Epithelial cell of proximal tubule (primary cell): ENCODE measurements around the gene TRPV2. TPM values are rescaled to one million over a fixed set of nuclear protein-coding genes. Genes with fewer than 3 reads are reported as not detected.

ENCODE experiments used
- DNase-seq: peaks from one replicate; pipeline ENCODE4 v3.0.0-alpha.2; 2011; ENCODE audit warnings: low read depth
- H3K4me3 ChIP-seq: 2 replicates; pipeline ENCODE4 v1.5.1; 2011; ENCODE audit warnings: low read depth, mild to moderate bottlenecking, low read length
- total RNA-seq: library from RNA; depleted of rRNA; stranded (reverse); fragments of >200 nt; gene quantifications from 2 replicates; pipeline ENCODE4 v1.2.3, GENCODE V29; 2015
- TF ChIP-seq, protein P1 (sequence below): conservative IDR thresholded peaks from 2 replicates; pipeline ENCODE4 v1.5.1; 2012; ENCODE audit warnings: low read depth, mild to moderate bottlenecking, low read length

Gene TRPV2
- total RNA-seq, 1 donor from 2014 or later = 28.4 TPM

DNA sequence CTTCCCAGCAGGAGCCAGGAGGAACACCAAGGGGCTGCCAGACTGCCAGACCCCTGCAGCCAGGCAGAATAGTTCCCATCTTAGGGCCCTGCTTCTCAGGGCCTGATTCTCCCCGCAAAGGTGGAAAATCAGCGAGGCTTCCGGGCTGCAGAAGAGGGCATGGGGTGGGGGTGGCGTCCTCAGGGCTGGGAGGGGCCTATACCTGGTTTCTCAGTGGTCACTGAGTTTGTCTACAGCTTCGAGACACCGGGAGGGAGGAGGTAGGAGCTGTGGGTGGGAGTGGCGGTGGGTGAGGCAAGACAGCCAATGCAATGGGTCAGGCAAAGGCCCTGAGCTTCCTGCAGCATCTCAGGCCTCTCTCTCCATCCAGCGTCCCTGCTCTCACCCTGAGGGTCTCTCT lies 62.3 kb downstream of the TRPV2 start:
- TF ChIP-seq, protein P1, sequence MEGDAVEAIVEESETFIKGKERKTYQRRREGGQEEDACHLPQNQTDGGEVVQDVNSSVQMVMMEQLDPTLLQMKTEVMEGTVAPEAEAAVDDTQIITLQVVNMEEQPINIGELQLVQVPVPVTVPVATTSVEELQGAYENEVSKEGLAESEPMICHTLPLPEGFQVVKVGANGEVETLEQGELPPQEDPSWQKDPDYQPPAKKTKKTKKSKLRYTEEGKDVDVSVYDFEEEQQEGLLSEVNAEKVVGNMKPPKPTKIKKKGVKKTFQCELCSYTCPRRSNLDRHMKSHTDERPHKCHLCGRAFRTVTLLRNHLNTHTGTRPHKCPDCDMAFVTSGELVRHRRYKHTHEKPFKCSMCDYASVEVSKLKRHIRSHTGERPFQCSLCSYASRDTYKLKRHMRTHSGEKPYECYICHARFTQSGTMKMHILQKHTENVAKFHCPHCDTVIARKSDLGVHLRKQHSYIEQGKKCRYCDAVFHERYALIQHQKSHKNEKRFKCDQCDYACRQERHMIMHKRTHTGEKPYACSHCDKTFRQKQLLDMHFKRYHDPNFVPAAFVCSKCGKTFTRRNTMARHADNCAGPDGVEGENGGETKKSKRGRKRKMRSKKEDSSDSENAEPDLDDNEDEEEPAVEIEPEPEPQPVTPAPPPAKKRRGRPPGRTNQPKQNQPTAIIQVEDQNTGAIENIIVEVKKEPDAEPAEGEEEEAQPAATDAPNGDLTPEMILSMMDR = no peak
- no peak for DNase-seq
- no peak overlapping the region for H3K4me3 ChIP-seq

DNA sequence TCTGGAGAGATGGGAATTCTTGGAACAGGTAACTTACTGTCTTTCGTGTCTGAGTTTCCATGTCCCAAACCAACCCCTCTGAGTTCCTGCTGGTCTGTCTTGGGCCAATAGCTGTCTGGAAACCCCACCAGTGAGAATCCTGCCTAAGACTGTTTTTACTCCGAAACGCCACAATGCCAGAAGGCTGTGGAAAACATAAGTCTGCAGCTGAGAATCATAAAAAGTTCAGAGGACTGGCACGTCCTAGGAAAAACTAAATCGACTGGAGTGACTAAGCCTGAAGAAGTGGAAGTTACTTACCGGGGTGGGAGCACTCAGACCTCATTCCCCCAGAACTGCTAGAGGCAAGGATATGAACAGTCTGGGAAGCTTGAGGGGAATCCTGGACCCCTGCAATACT lies 63.3 kb downstream of the TRPV2 start:
- no peak overlapping the region for H3K4me3 ChIP-seq
- no peak for DNase-seq
- TF ChIP-seq, protein P1 = no peak

DNA sequence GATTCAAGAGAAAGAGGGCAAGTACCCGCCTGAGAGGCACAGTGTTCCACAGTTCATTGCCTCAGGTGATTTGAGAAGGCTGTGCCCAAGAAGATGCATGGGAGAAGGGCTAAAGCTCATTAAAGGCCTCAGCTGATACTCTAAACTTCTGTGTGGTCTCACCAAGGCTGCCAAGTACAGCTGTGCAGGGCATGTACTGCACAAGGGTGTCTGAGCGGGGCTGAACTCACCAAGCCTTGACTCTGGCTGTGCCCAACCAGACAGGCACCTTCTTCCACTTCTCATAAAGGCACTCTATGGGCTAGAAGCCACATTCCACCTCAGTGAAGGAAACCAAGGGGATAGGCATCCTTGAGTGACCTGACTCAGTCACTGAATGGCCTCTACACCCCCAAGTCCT lies 63.9 kb downstream of the TRPV2 start:
- TF ChIP-seq, protein P1 = no peak
- no peak overlapping the region for H3K4me3 ChIP-seq
- no peak for DNase-seq

DNA sequence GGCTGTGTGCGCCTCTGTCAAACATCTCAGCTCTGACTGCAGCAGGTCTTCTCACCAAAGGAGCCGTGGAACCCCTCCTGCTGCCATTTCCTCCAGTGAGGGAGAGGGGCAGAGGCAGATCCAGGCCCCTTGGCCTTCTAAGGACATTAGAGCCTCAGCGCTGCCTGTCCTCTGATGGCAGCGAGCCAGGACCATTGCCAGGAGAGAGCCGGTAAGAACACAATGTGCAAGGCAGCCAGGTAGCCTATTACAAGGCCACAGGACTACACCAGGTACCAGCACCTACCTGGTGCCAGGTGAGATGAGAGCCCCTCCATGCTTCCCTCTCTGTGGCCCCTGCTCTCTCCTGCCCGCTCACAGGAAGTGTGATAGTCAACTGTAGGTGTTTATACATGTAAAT lies 65.6 kb downstream of the TRPV2 start:
- no peak overlapping the region for H3K4me3 ChIP-seq
- no peak for DNase-seq
- TF ChIP-seq, protein P1 = no peak

DNA sequence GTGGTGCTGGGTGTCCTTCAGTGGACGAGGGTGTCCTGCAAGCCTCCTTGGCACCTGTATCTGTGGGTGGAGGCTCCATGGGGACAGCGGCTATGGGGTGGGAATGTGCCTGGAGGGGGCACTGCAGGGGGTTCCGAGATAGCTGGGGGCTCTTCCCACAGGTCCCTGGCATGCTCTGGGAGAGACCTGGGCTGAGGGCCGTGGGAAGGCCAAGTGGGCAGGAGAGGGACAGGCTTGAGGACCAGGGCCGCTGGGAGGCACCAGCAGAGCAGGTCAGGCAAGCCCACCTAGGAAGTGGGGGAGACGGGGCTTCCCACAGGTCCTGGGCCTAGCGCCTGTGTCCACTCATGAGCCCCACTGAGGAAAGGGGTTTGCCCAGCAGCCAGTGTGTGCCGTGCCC lies 66.9 kb downstream of the TRPV2 start:
- no peak overlapping the region for H3K4me3 ChIP-seq
- DNase-seq = no peak
- TF ChIP-seq, protein P1 = no peak

DNA sequence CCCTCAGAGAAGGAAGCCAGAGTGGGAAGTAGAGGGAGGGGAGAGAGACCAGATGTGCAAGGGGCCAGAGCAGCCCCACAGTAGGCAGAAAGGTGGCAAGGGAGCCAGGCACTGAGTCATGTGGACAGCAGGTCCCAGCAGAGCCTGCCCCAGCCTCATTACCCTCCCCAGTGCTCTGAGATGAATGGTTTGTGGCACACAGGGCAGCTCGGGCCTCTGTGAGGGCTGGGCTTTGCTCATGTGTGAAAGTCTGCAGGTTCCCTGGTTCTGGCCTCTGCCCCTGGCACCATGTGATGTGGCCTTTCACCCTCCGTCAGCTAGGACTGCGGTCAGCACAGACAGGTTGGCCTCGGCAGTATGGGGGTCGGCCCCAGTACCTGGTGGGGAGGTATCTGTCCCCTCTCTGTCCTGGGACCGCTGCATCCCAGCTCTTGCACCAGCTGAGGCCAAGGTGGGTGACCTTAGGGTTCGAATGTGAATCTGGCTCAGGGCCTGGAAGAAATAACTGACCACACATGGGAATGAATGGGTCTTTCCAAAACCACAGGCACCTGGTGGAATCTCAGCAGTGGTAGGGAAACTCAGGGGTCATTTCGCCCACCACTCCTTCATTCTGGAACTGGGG lies 67.8 kb downstream of the TRPV2 start:
- DNase-seq = no peak
- no peak overlapping the region for H3K4me3 ChIP-seq

More for the DNA sequence above, 67.8 kb downstream of the TRPV2 start:
- TF ChIP-seq, protein P1 = no peak
